Sigmoid colon (tissue), 7 donors: ENCODE data around the gene CHD5. TPM values are rescaled to one million over a fixed set of nuclear protein-coding genes. Genes with fewer than 3 reads are reported as not detected.
"Not testable (repeated sequence)": the region's sequence is repeated elsewhere in the genome, so short reads cannot be mapped to it uniquely, and the experiment has no call there.

ENCODE experiments used
- DNase-seq: peaks from one replicate; pipeline ENCODE4 v3.0.0-alpha.2; 2019
- H3K27ac ChIP-seq, 4 donors: fragments of 200-600 bp; sonication (generic); one replicate each; pipeline ENCODE4 v1.5.1; 2016 to 2019; ENCODE audit warnings: mild to moderate bottlenecking in 1 of 4
- H3K27me3 ChIP-seq, 3 donors: fragments of 200-600 bp; sonication (generic); one replicate each; pipeline ENCODE4 v1.5.1; 2019; ENCODE audit warnings: mild to moderate bottlenecking in 1 of 3
- H3K36me3 ChIP-seq, 4 donors: fragments of 200-600 bp; sonication (generic); one replicate each; pipeline ENCODE4 v1.5.1; 2016 to 2019
- H3K4me1 ChIP-seq, 4 donors: fragments of 200-600 bp; sonication (generic); one replicate each; pipeline ENCODE4 v1.5.1; 2017 to 2019
- H3K4me3 ChIP-seq, 4 donors: fragments of 200-600 bp; sonication (generic); one replicate each; pipeline ENCODE4 v1.5.1; 2017 to 2019; ENCODE audit warnings: mild to moderate bottlenecking in 2 of 4, moderate library complexity in 1 of 4
- H3K9me3 ChIP-seq, 4 donors: fragments of 200-600 bp in 3 of 4; sonication (generic) in 3 of 4; one replicate each; pipeline versions ENCODE4 v1.5.1 to v1.6.1; 2013 to 2019
- CTCF ChIP-seq, 4 experiments: fragments of 450-650 bp in 3 of 4; fragments of 200-600 bp in 1 of 4; IDR thresholded peaks; one replicate each; pipeline ENCODE4 v1.5.1; 2016 to 2019; ENCODE audit warnings: antibody characterized with exemption in 4 of 4, mild to moderate bottlenecking in 3 of 4, moderate library complexity in 2 of 4
- EP300 ChIP-seq, 4 donors: sonication (generic); formaldehyde crosslinking; IDR thresholded peaks; one replicate each; pipeline ENCODE4 v1.6.1; 2017; ENCODE audit warnings: antibody characterized with exemption in 4 of 4
- POLR2A ChIP-seq, 2 donors: fragments of 450-650 bp; IDR thresholded peaks; one replicate each; pipeline ENCODE4 v1.6.1; 2016; ENCODE audit warnings: antibody characterized with exemption in 2 of 2, mild to moderate bottlenecking in 2 of 2, moderate library complexity in 2 of 2
- POLR2AphosphoS5 ChIP-seq, 4 donors: sonication (generic); formaldehyde crosslinking; IDR thresholded peaks; one replicate each; pipeline ENCODE4 v1.6.1; 2017; ENCODE audit warnings: antibody characterized with exemption in 4 of 4
- WGBS, 2 donors: extraction: QIAGEN DNeasy Blood & Tissue Kit; methylation state at CpG; one replicate each; pipeline ENCODE4 v1.1.7; 2013; 5-methylcytosine and 5-hydroxymethylcytosine counted together
- intact Hi-C: fragments of 100-400 bp; cut with DNase I; formaldehyde crosslinking; loops from one replicate; pipeline ENCODE4 v1.15.1; 2023
- polyA plus RNA-seq, 3 donors: library from polyadenylated mRNA; stranded (reverse); fragments of 200-250 nt; gene quantifications; one replicate each; pipeline ENCODE4 v1.2.3, GENCODE V29; 2013
- total RNA-seq, 4 donors: library from RNA; depleted of rRNA; stranded (reverse); fragments of >200 nt; gene quantifications; one replicate each; pipeline ENCODE4 v1.1.0, GENCODE V29; 2016
- donor health status: healthy with polysubstance abuse.
- donor health status: Bipolar disorder and iron deficiency.
- donor health status: healthy.

CHD5 gene
- total and polyA plus RNA-seq, 7 donors, result 0.49 to 2.8 (median 1.4) TPM; not detected in 2

- Histone ChIP-seq H3K4me1 (no peaks in the 10 kb centered on the region), H3K27me3 (no peaks in the 10 kb centered on the region), H3K4me3 (no peak overlapping the region), H3K27ac (no peak overlapping the region), H3K9me3 (no peaks in the 10 kb centered on the region), H3K36me3 (peaks cover 12 to 50% (median 24%) of the 10 kb centered on the region in 4 donors)
- intact Hi-C loops, result no loop called here
- no peak for DNase-seq
- 94 to 96% methylated on average over 12 of the region's 12 CpGs for WGBS, 2 donors
- no peak for TF ChIP-seq POLR2AphosphoS5 (IDR thresholded peaks at IDR 0.05)
- TF ChIP-seq EP300 (IDR thresholded peaks at IDR 0.05), result no peak
- TF ChIP-seq CTCF (IDR thresholded peaks at IDR 0.05), result no peak
- TF ChIP-seq POLR2A (IDR thresholded peaks at IDR 0.05), result no peak
These were observed 41.2 kb upstream of the CHD5 start for GRCh38 chr1:6221210-6221784.

GRCh38 chr1:6220236-6220635, 40.1 kb upstream of the CHD5 start:
- DNase-seq, result no peak
- WGBS, 2 donors, result 84 to 85% methylated on average over 8 of the region's 8 CpGs
- Histone ChIP-seq H3K4me1 (no peaks in the 10 kb centered on the region), H3K9me3 (no peaks in the 10 kb centered on the region), H3K4me3 (no peak overlapping the region), H3K27ac (no peak overlapping the region), H3K36me3 (peaks cover 12 to 49% (median 18%) of the 10 kb centered on the region in 4 donors), H3K27me3 (no peaks in the 10 kb centered on the region)
- intact Hi-C loops, result no loop called here
- TF ChIP-seq POLR2AphosphoS5 (IDR thresholded peaks at IDR 0.05), result no peak
- no peak for TF ChIP-seq EP300 (IDR thresholded peaks at IDR 0.05)
- no peak for TF ChIP-seq CTCF (IDR thresholded peaks at IDR 0.05)

- H3K36me3 ChIP-seq, result peaks cover 6 to 43% (median 14%) of the 10 kb centered on the region in 4 donors
These were observed 39.5 kb upstream of the CHD5 start for GRCh38 chr1:6219641-6220040.

GRCh38 chr1:6218375-6219164, 38.4 kb upstream of the CHD5 start:
- Histone ChIP-seq H3K27me3 (no peaks in the 10 kb centered on the region), H3K4me3 (no peak overlapping the region), H3K9me3 (no peaks in the 10 kb centered on the region), H3K27ac (no peak overlapping the region), H3K4me1 (no peaks in the 10 kb centered on the region), H3K36me3 (peaks cover 1 to 33% (median 7%) of the 10 kb centered on the region in 4 donors)
- no peak for TF ChIP-seq POLR2AphosphoS5 (IDR thresholded peaks at IDR 0.05)
- no peak for TF ChIP-seq POLR2A (IDR thresholded peaks at IDR 0.05)
- TF ChIP-seq EP300 (IDR thresholded peaks at IDR 0.05), result no peak
- TF ChIP-seq CTCF (IDR thresholded peaks at IDR 0.05), result no peak
- intact Hi-C loops, result no loop called here
- no peak for DNase-seq
- WGBS, 2 donors, result 86 to 91% methylated on average over 16 of the region's 16 CpGs

More at GRCh38 chr1:6219641-6220040, 39.5 kb upstream of the CHD5 start:
- intact Hi-C loops, H3K9me3 ChIP-seq, H3K27me3 ChIP-seq, H3K4me1 ChIP-seq, H3K4me3 ChIP-seq, H3K27ac ChIP-seq, DNase-seq: not testable (repeated sequence)
- WGBS, 2 donors, result 86 to 88% methylated on average over 11 of the region's 11 CpGs

- H3K27ac ChIP-seq, result no peak overlapping the region
- H3K4me3 ChIP-seq, result no peak overlapping the region
- H3K4me1 ChIP-seq, result peaks cover 0 to 22% (median 13%) of the 10 kb centered on the region in 4 donors
- no peaks in the 10 kb centered on the region for H3K27me3 ChIP-seq
- peaks cover 0 to 18% (median 0%) of the 10 kb centered on the region in 4 donors for H3K36me3 ChIP-seq
- WGBS, 2 donors, result 71 to 88% methylated on average over 20 of the region's 20 CpGs
- TF ChIP-seq EP300 (IDR thresholded peaks at IDR 0.05), result no peak
- intact Hi-C loops, result no loop called here
- DNase-seq, result no peak
- no peaks in the 10 kb centered on the region for H3K9me3 ChIP-seq
These were observed 32.3 kb upstream of the CHD5 start for GRCh38 chr1:6212193-6212959.
